Lung (tissue), 12 donors: Measurements from ENCODE around the gene PTPRH. TPM values are rescaled to one million over a fixed set of nuclear protein-coding genes. Genes with fewer than 3 reads are reported as not detected.

Experiments
- ATAC-seq: fragments of 200-7000 bp; cut with Tn5 transposase; one replicate; pipeline ENCODE4 v1.9.1; 2020; ENCODE audit warnings: moderate number of reproducible peaks; ENCODE audit not compliant: insufficient read depth, low FRiP score
- DNase-seq, 3 donors: peaks; one replicate each; pipeline ENCODE4 v3.0.0-alpha.2; 2013 to 2017
- H3K27ac ChIP-seq, 2 donors: one replicate each; pipeline ENCODE4 v1.5.1; 2013; ENCODE audit warnings: mild to moderate bottlenecking in 2 of 2, moderate library complexity in 2 of 2, control low read depth in 1 of 2, inconsistent platforms in 1 of 2, low read depth in 1 of 2, low read length in 1 of 2
- H3K27me3 ChIP-seq, 3 donors: one replicate each; pipeline ENCODE4 v1.5.1; 2013; ENCODE audit warnings: low read length in 2 of 3; ENCODE audit not compliant: control insufficient read depth in 3 of 3, insufficient read depth in 3 of 3
- H3K36me3 ChIP-seq, 4 donors: one replicate each; pipeline ENCODE4 v1.5.1; 2013; ENCODE audit warnings: low read length in 4 of 4, mild to moderate bottlenecking in 1 of 4, moderate library complexity in 1 of 4; ENCODE audit not compliant: control insufficient read depth in 4 of 4, insufficient read depth in 4 of 4
- H3K4me1 ChIP-seq, 5 donors: one replicate each; pipeline ENCODE4 v1.5.1; 2013; ENCODE audit warnings: low read length in 5 of 5, mild to moderate bottlenecking in 2 of 5, moderate library complexity in 1 of 5; ENCODE audit not compliant: control insufficient read depth in 5 of 5, insufficient read depth in 5 of 5
- H3K4me3 ChIP-seq: one replicate; pipeline ENCODE4 v1.5.1; 2013; ENCODE audit warnings: mild to moderate bottlenecking, control low read depth, moderate library complexity
- H3K9ac ChIP-seq, 2 donors: one replicate each; pipeline ENCODE4 v1.5.1; 2013; ENCODE audit warnings: low read length in 2 of 2, control low read depth in 1 of 2; ENCODE audit not compliant: insufficient read depth in 1 of 2
- H3K9me3 ChIP-seq, 4 donors: one replicate each; pipeline ENCODE4 v1.5.1; 2013; ENCODE audit warnings: low read length in 3 of 4, mild to moderate bottlenecking in 1 of 4, moderate library complexity in 1 of 4; ENCODE audit not compliant: control insufficient read depth in 4 of 4, insufficient read depth in 3 of 4
- CTCF ChIP-seq: IDR thresholded peaks from 2 replicates; pipeline ENCODE4 v1.5.1; 2012; ENCODE audit warnings: mild to moderate bottlenecking; ENCODE audit errors: control extremely low read depth, extremely low read depth
- WGBS, 2 donors: extraction: QIAGEN DNeasy Blood & Tissue Kit; methylation state at CpG; one replicate each; pipeline ENCODE4 v1.1.7; 2013; 5-methylcytosine and 5-hydroxymethylcytosine counted together
- polyA plus RNA-seq, 2 donors: library from polyadenylated mRNA; stranded (reverse); fragments of 200-250 nt; gene quantifications; one replicate each; pipeline ENCODE4 v1.2.1, GENCODE V29; 2013
- total RNA-seq, 2 donors: library from RNA; depleted of rRNA in 1 of 2; stranded (reverse); fragments of >200 nt in 1 of 2; gene quantifications; one replicate each; pipeline ENCODE4 v1.2.1, GENCODE V29; 2014 to 2021
- donor health status: control.
- donor health status: control.
- donor health status: Bipolar disorder and iron deficiency.
- donor health status: healthy.
- donor health status: DM: yes; HTN: yes; CAD: no.

Gene PTPRH
- total and polyA plus RNA-seq, 4 donors, result 0.22 to 1.3 (median 0.51) TPM

DNA sequence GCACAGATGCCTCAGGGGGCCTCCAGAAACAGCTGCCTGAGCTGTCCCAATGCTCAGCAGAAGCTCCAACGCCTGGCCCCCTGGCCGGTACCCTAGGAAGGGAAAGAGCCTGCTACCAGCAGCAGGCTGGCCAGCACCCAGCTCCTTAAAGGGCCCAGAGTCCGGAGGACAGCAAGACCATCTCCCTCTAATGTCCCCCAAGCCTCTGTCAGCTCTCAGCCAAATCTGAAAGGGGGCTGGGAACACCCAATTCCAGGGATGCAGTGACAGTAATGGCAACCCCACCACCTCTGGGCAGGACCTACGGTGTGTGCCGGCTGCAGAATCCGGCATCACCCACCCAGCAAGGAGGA lies 45.3 kb upstream of the PTPRH start:
- Histone ChIP-seq H3K27ac (peak overlapping the region in 1 of 2 donors; percentile 75), H3K4me3 (no peak overlapping the region), H3K36me3 (peaks cover 0 to 11% (median 4%) of the 10 kb centered on the region in 4 donors), H3K9ac (no peak overlapping the region), H3K9me3 (no peaks in the 10 kb centered on the region), H3K4me1 (peaks cover 8 to 35% (median 9%) of the 10 kb centered on the region in 5 donors), H3K27me3 (no peaks in the 10 kb centered on the region)
- DNase-seq, result no peak
- WGBS, 2 donors, result 23 to 60% methylated on average over 6 of the region's 6 CpGs
- no peak for TF ChIP-seq CTCF
- ATAC-seq, result no peak

DNA sequence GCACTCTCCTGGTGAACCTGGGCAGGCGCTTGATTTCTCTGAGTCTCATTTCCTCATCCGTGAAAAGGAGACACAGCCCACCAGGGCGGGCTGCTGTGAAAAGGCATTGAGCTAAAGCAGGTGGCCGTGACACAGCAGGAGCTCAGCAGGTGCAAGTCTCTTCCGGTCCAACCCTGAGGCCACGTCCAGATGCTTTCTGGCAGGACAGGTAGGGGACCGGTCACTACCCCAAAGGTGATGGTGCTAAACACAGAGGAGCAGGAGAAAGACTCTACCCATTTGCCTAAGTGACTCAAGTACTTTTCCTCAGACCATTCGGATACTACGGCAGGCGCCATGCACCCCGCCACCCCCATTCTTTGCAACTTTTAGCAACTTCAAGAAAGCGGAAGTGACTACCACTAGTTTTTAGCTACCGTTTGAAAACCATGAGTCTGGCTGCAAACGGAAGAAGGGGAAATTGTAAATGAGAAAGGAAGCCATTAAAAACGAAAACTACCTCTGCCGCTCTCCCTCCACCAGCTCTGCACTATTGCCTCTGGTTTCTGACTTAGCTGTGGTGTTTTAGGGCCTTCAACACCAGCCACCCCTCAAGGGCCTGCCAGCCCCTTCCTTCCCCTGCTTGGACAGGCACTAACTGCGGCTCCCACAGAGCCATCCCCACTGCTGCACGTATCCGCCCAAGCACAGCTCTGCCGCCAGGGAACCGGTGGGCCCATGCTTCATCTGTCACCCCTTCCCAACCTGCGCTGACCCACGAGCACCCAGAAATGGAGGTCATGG lies 44.7 kb upstream of the PTPRH start:
- Histone ChIP-seq H3K27me3 (no peaks in the 10 kb centered on the region), H3K4me1 (peaks cover 6 to 35% (median 9%) of the 10 kb centered on the region in 5 donors), H3K36me3 (peaks cover 0 to 11% (median 4%) of the 10 kb centered on the region in 4 donors), H3K9ac (no peak overlapping the region), H3K27ac (peak overlapping the region in 1 of 2 donors; percentile 75), H3K4me3 (no peak overlapping the region), H3K9me3 (no peaks in the 10 kb centered on the region)
- 27 to 58% methylated on average over 23 of the region's 23 CpGs for WGBS, 2 donors
- no peak for ATAC-seq
- DNase-seq, result no peak
- no peak for TF ChIP-seq CTCF

DNA sequence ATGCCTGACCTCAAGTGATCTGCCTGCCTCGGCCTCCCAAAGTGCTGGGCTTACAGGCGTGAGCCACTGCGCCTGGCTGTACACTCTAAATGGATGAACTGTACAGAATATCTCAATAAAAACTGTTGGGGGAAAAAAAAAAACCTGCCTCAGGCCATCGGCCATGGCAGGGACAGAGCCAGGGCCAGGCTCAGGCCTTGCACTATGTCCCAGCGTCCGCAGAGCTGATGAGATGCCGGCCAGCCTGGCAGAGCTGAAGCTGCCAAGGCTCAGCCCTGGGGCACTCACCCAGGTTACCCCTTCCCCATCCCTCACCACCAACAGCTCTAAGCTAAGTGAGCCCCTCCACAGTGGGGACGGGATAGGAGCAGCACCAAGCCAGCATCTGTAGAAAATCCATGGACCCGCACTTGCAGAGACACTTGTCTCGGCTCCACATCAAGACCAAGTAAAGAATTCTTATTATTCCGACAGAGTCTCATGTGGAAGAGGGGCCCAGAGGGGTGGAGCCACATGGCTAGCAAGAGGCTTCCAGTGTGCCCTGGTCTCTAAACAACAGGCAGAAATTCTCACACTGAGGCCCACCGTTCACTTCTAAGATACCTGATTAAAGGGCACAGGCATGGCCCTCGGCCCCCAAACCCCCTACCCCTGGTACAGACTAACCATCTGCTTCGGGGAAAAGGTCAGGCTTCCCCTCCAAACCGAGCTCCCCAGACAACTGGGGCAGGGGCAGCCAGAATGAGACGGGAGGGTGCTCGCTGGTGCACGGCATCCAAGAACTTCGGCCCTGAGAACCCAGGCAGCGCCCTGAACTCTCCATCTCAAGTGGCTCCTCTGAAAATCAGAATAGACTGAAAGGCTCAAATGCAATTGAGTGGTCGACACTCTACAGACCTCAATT lies 43.7 kb upstream of the PTPRH start:
- TF ChIP-seq CTCF, result no peak
- Histone ChIP-seq H3K4me3 (no peak overlapping the region), H3K9me3 (no peaks in the 10 kb centered on the region), H3K27me3 (no peaks in the 10 kb centered on the region), H3K4me1 (peaks cover 6 to 39% (median 9%) of the 10 kb centered on the region in 5 donors), H3K9ac (no peak overlapping the region), H3K27ac (no peak overlapping the region), H3K36me3 (peaks cover 0 to 11% (median 4%) of the 10 kb centered on the region in 4 donors)
- WGBS, 2 donors, result 60 to 77% methylated on average over 21 of the region's 21 CpGs
- ATAC-seq (no peak), DNase-seq (no peak)
